ENCODE data around the gene GRIK2. TPM values are rescaled to one million over a fixed set of nuclear protein-coding genes. Genes with fewer than 3 reads are reported as not detected.
"Not testable (repeated sequence)": the region's sequence is repeated elsewhere in the genome, so short reads cannot be mapped to it uniquely, and the experiment has no call there.

Gene GRIK2
- total RNA-seq, 1 donor: under 0.01 TPM

GRCh38 chr6:101613556-101613955 is 220.0 kb downstream of the GRIK2 start:
- DNase-seq (ENCODE audit: low read depth in 2 of 3, low spot score in 2 of 3): no peak

GRCh38 chr6:101614774-101615173 is 221.3 kb downstream of the GRIK2 start:
- no peak for DNase-seq (ENCODE audit: low read depth in 2 of 3, low spot score in 2 of 3)

GRCh38 chr6:101626269-101626668 is 232.8 kb downstream of the GRIK2 start:
- no peak for DNase-seq (ENCODE audit: low read depth in 2 of 3, low spot score in 2 of 3)

- DNase-seq (ENCODE audit: low read depth in 2 of 3, low spot score in 2 of 3): no peak
These were observed 237.4 kb downstream of the GRIK2 start for GRCh38 chr6:101630941-101631340.

GRCh38 chr6:101633081-101633480 is 239.6 kb downstream of the GRIK2 start:
- DNase-seq (ENCODE audit: low read depth in 2 of 3, low spot score in 2 of 3): no peak

- DNase-seq (ENCODE audit: low read depth in 2 of 3, low spot score in 2 of 3): not testable (repeated sequence)
These were observed 245.4 kb downstream of the GRIK2 start for GRCh38 chr6:101638865-101639264.

GRCh38 chr6:101640131-101640530 is 246.6 kb downstream of the GRIK2 start:
- no peak for DNase-seq (ENCODE audit: low read depth in 2 of 3, low spot score in 2 of 3)

GRCh38 chr6:101645770-101646169 is 252.3 kb downstream of the GRIK2 start:
- no peak for DNase-seq (ENCODE audit: low read depth in 2 of 3, low spot score in 2 of 3)

GRCh38 chr6:101650402-101651100 is 257.0 kb downstream of the GRIK2 start:
- no peak for DNase-seq (ENCODE audit: low read depth in 2 of 3, low spot score in 2 of 3)

GRCh38 chr6:101652079-101652478 is 258.6 kb downstream of the GRIK2 start:
- DNase-seq (ENCODE audit: low read depth in 2 of 3, low spot score in 2 of 3): no peak

GRCh38 chr6:101655109-101655508 is 261.6 kb downstream of the GRIK2 start:
- no peak for DNase-seq (ENCODE audit: low read depth in 2 of 3, low spot score in 2 of 3)

- no peak for DNase-seq (ENCODE audit: low read depth in 2 of 3, low spot score in 2 of 3)
These were observed 268.8 kb downstream of the GRIK2 start for GRCh38 chr6:101662111-101662897.

- DNase-seq (ENCODE audit: low read depth in 2 of 3, low spot score in 2 of 3): no peak
These were observed 269.6 kb downstream of the GRIK2 start for GRCh38 chr6:101663100-101663499.

GRCh38 chr6:101666256-101666655 is 272.7 kb downstream of the GRIK2 start:
- no peak for DNase-seq (ENCODE audit: low read depth in 2 of 3, low spot score in 2 of 3)

- no peak for DNase-seq (ENCODE audit: low read depth in 2 of 3, low spot score in 2 of 3)
These were observed 275.1 kb downstream of the GRIK2 start for GRCh38 chr6:101668496-101669030.

- no peak for DNase-seq (ENCODE audit: low read depth in 2 of 3, low spot score in 2 of 3)
These were observed 282.7 kb downstream of the GRIK2 start for GRCh38 chr6:101676187-101676586.

- no peak for DNase-seq (ENCODE audit: low read depth in 2 of 3, low spot score in 2 of 3)
These were observed 289.4 kb downstream of the GRIK2 start for GRCh38 chr6:101682937-101683336.

GRCh38 chr6:101683884-101684283 is 290.4 kb downstream of the GRIK2 start:
- DNase-seq (ENCODE audit: low read depth in 2 of 3, low spot score in 2 of 3): no peak

- DNase-seq (ENCODE audit: low read depth in 2 of 3, low spot score in 2 of 3): no peak
These were observed 293.1 kb downstream of the GRIK2 start for GRCh38 chr6:101686653-101687052.

- DNase-seq (ENCODE audit: low read depth in 2 of 3, low spot score in 2 of 3): no peak
These were observed 295.6 kb downstream of the GRIK2 start for GRCh38 chr6:101689156-101689555.

GRCh38 chr6:101689695-101690094 is 296.2 kb downstream of the GRIK2 start:
- no peak for DNase-seq (ENCODE audit: low read depth in 2 of 3, low spot score in 2 of 3)

GRCh38 chr6:101700655-101701054 is 307.1 kb downstream of the GRIK2 start:
- DNase-seq (ENCODE audit: low read depth in 2 of 3, low spot score in 2 of 3): no peak

Data from hematopoietic multipotent progenitor cell (in vitro differentiated cells).